ENCODE data around the gene PTPRM. TPM values are rescaled to one million over a fixed set of nuclear protein-coding genes. Genes with fewer than 3 reads are reported as not detected.

The PTPRM gene
- polyA plus RNA-seq, 2 of the 4 experiments (the other 2 are of a cell fraction), result 44.5 to 199 TPM

DNA sequence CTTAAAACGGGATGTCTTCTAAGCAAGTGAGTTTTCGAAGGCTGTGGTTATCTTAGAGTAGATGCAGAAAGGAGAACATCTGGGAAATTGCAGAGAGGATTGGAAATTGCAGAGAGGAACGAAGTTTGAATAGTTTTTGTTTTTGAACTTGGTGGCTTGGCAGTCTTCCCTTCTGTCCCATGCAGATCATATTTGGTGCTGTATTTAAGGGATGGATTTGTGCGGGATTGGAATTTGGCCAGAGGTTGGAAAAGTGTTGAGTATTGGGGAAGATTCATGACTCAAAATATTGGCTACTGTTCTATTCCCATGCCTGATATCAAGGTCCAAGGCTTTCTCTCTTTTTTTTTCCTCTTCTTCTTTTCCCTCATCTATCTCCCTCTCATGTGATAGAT lies 18.2 kb downstream of the PTPRM start:
- H3K9me3 ChIP-seq, result peaks cover 4% of the 10 kb centered on the region; the same call in 1 of the 3 replicates
- ChIA-PET POLR2A (no interaction called here), CTCF (interaction anchor here (0.6 to 1.4 kb wide), 2 partner anchors 9 to 19 kb away, joined by 3 to 4 read pairs; no protein-coding TSS in a partner anchor)
- WGBS (ENCODE audit: missing lambda C conversion rate), result 90% methylated on average over 4 of the region's 4 CpGs
- ATAC-seq, result no peak
- FAIRE-seq, result no peak
- no peak for TF ChIP-seq RARB (CRISPR knock-in tag; IDR thresholded peaks at IDR 0.05)
- TF ChIP-seq HOXB5 (CRISPR knock-in tag; IDR thresholded peaks at IDR 0.05), result no peak
- no peak for TF ChIP-seq POLR2A (IDR thresholded peaks at IDR 0.05; ENCODE audit: low read length)
- no peak overlapping the region; the same call in 2 of the 3 replicates for H3K4me2 ChIP-seq
- H3K27ac ChIP-seq, result no peak overlapping the region
- no peak for DNase-seq (ENCODE audit: low read depth in 1 of 2, low spot score in 1 of 2)
- no peak overlapping the region for H3K4me3 ChIP-seq
- H3K4me1 ChIP-seq, result peaks cover 14% of the 10 kb centered on the region

GRCh38 chr18:7586379-7586778 lies 19.3 kb downstream of the PTPRM start:
- TF ChIP-seq HOXA7 (CRISPR knock-in tag; IDR thresholded peaks at IDR 0.05) (no peak), POLR2AphosphoS2 (conservative IDR thresholded peaks at IDR 0.05; ENCODE audit: low read length) (no peak), CHD2 (IDR thresholded peaks at IDR 0.05; ENCODE audit: low read length, partially characterized antibody) (no peak), RCOR1 (IDR thresholded peaks at IDR 0.05; ENCODE audit: low read depth, low read length) (no peak), POLR2A (IDR thresholded peaks at IDR 0.05; ENCODE audit: low read length) (no peak), CBX2 (IDR thresholded peaks at IDR 0.05; ENCODE audit: borderline replicate concordance, low read depth) (no peak), MAZ (IDR thresholded peaks at IDR 0.05; ENCODE audit: borderline replicate concordance, low read depth, low read length) (no peak), HOXB5 (CRISPR knock-in tag; IDR thresholded peaks at IDR 0.05) (no peak)
- no peak for FAIRE-seq
- WGBS (ENCODE audit: missing lambda C conversion rate), result 92% methylated on average over 1 of the region's 1 CpG
- H3K4me2 ChIP-seq, result no peak overlapping the region
- DNase-seq (ENCODE audit: low read depth in 1 of 2, low spot score in 1 of 2), result no peak
- no peak for ATAC-seq
- ChIA-PET CTCF (no interaction called here), POLR2A (no interaction called here)
- peaks cover 21% of the 10 kb centered on the region for H3K4me1 ChIP-seq
- no peak overlapping the region for H3K4me3 ChIP-seq
- peaks cover 4% of the 10 kb centered on the region; the same call in 1 of the 3 replicates for H3K9me3 ChIP-seq
- no peak overlapping the region for H3K27ac ChIP-seq

DNA sequence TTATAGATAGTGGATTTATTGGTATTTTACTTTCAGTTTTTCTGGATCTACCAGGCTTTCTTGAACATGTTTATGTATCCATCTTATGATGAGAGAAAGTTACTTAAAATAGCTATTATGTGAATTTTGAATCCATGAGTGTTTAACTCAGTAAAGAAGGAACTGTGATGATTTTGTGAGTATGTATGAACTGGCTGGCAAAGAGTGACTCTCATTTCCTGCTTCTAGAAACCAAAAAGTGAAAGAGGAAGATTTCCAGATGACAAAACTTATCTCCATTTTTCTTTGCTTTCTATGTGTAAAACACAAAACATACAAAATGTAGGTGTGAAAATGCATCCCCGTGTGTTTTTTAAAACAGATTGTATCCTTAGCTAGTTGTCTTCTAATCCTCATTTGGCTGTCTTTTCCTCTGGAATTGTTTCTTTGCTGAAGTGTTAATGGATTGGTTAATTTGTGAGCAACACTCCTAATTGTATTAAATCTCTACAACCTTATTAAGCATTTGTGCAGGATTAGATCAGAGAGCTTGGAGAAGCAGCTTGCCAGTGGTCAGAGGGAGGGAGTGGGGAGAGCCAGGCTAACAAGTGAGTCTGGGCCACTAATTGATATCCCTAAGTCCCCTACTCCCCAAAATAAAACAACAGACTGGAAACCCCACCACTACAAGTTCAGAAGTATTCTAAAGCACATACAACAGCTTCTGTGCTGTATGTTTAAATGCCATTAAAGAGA lies 23.9 kb downstream of the PTPRM start:
- peak overlapping the region; percentile 17; the same call in 1 of the 3 replicates for H3K4me2 ChIP-seq
- no peaks in the 10 kb centered on the region for H3K9me3 ChIP-seq
- ATAC-seq (no peak), FAIRE-seq (no peak), DNase-seq (ENCODE audit: low read depth in 1 of 2, low spot score in 1 of 2) (no peak)
- TF ChIP-seq REST (IDR thresholded peaks at IDR 0.05) (no peak), POLR2AphosphoS2 (conservative IDR thresholded peaks at IDR 0.05; ENCODE audit: low read length) (no peak), SREBF2 (IDR thresholded peaks at IDR 0.05) (no peak)
- H3K4me3 ChIP-seq, result no peak overlapping the region
- POLR2A ChIA-PET, result no interaction called here
- peaks cover 30% of the 10 kb centered on the region; the same call in 2 of the 3 replicates for H3K4me1 ChIP-seq
- WGBS (ENCODE audit: missing lambda C conversion rate), result 79% methylated on average over 1 of the region's 1 CpG
- CTCF ChIA-PET, result no interaction called here
- H3K27ac ChIP-seq, result no peak overlapping the region

GRCh38 chr18:7592305-7593071 lies 25.4 kb downstream of the PTPRM start:
- no peak for FAIRE-seq
- no peak overlapping the region for H3K27ac ChIP-seq
- WGBS (ENCODE audit: missing lambda C conversion rate), result 97% methylated on average over 3 of the region's 4 CpGs
- CTCF ChIA-PET, result interaction anchor here (1.1 kb wide), 1 partner anchor 13 kb away, joined by 3 read pairs; no protein-coding TSS in a partner anchor
- peaks cover 32% of the 10 kb centered on the region; the same call in 2 of the 3 replicates for H3K4me1 ChIP-seq
- no peak for DNase-seq (ENCODE audit: low read depth in 1 of 2, low spot score in 1 of 2)
- no peaks in the 10 kb centered on the region for H3K9me3 ChIP-seq
- ATAC-seq, result peak; percentile 66 to 81; a peak in 4 of 6 replicates
- no peak overlapping the region for H3K4me3 ChIP-seq
- H3K4me2 ChIP-seq, result no peak overlapping the region
- POLR2A ChIA-PET, result no interaction called here
- TF ChIP-seq RFX5 (IDR thresholded peaks at IDR 0.05), result no peak
- no peak for TF ChIP-seq HEYL (CRISPR knock-in tag; IDR thresholded peaks at IDR 0.05)
